IMR-90 (cell line): ENCODE results near the gene SLC38A9. TPM values are rescaled to one million over a fixed set of nuclear protein-coding genes. Genes with fewer than 3 reads are reported as not detected.

Source experiments
- ATAC-seq: fragments of 200-7000 bp; cut with Tn5 transposase; 2 replicates; pipeline ENCODE4 v1.9.1; 2020; ENCODE audit warnings: low read depth, mild to moderate bottlenecking, moderate library complexity
- BruUV-seq: library from RNA; stranded (reverse); fragments of 400-500 nt; replicated peaks from 2 replicates; lab custom pipeline; 2021; lab: Mats Ljungman, UMichigan
- CTCF ChIA-PET: fragments of 300-600 bp; formaldehyde crosslinking; extraction: SDS; loops from one replicate; lab custom pipeline; 2021; ENCODE audit warnings: antibody characterized with exemption; lab: Yijun Ruan, JAX
- POLR2A ChIA-PET: fragments of 300-600 bp; sonication (Branson Sonifier 250); formaldehyde crosslinking; loops from one replicate; lab custom pipeline; 2022; ENCODE audit warnings: antibody characterized with exemption; ENCODE audit not compliant: unreplicated experiment; lab: Charles Lee
- DNase-seq: peaks from one replicate; pipeline ENCODE4 v3.0.0; 2013
- H2AFZ ChIP-seq: replicated peaks from 2 replicates; pipeline ENCODE3; 2013; ENCODE audit warnings: low read length, mild to moderate bottlenecking; ENCODE audit not compliant: poor library complexity
- H2AK5ac ChIP-seq: 2 replicates; pipeline ENCODE4 v1.6.1; 2013; ENCODE audit warnings: low read depth, low read length, inconsistent platforms
- H2AK9ac ChIP-seq: replicated peaks from 2 replicates; pipeline ENCODE3; 2013; ENCODE audit warnings: mild to moderate bottlenecking, low read depth, low read length, moderate library complexity; ENCODE audit not compliant: poor library complexity
- H2BK120ac ChIP-seq: 2 replicates; pipeline ENCODE4 v1.6.1; 2013; ENCODE audit warnings: low read depth, low read length, inconsistent platforms
- H2BK15ac ChIP-seq: 3 replicates; pipeline ENCODE4 v1.6.1; 2013; ENCODE audit warnings: low read depth, low read length, inconsistent platforms
- H2BK20ac ChIP-seq: 2 replicates; pipeline ENCODE4 v1.6.1; 2013; ENCODE audit warnings: low read depth, mild to moderate bottlenecking, inconsistent platforms, low read length, moderate library complexity
- H2BK5ac ChIP-seq: 2 replicates; pipeline ENCODE4 v1.6.1; 2013; ENCODE audit warnings: mild to moderate bottlenecking, low read depth, low read length, inconsistent platforms; ENCODE audit not compliant: poor library complexity, severe bottlenecking
- H3K14ac ChIP-seq: replicated peaks from 2 replicates; pipeline ENCODE4 v1.6.1; 2013; ENCODE audit warnings: low read depth, low read length, inconsistent platforms
- H3K18ac ChIP-seq: 2 replicates; pipeline ENCODE4 v1.6.1; 2013; ENCODE audit warnings: low read depth, low read length, control low read depth
- H3K23ac ChIP-seq: 2 replicates; pipeline ENCODE4 v1.6.1; 2013; ENCODE audit warnings: low read depth, low read length, inconsistent platforms
- H3K27ac ChIP-seq: 2 replicates; pipeline ENCODE4 v1.5.1; 2013; ENCODE audit warnings: mild to moderate bottlenecking, control low read depth, low read length; ENCODE audit not compliant: insufficient read depth
- H3K27me3 ChIP-seq: 2 replicates; pipeline ENCODE4 v1.6.1; 2013; ENCODE audit warnings: low read length; ENCODE audit not compliant: control insufficient read depth, insufficient read depth
- H3K36me3 ChIP-seq: 2 replicates; pipeline ENCODE4 v1.6.1; 2013; ENCODE audit warnings: low read length, mixed read lengths; ENCODE audit not compliant: control insufficient read depth, insufficient read depth
- H3K4ac ChIP-seq: 2 replicates; pipeline ENCODE4 v1.6.1; 2013; ENCODE audit warnings: low read depth, low read length, inconsistent platforms
- H3K4me1 ChIP-seq: 2 replicates; pipeline ENCODE4 v1.6.1; 2013; ENCODE audit warnings: low read length, mixed read lengths; ENCODE audit not compliant: control insufficient read depth, insufficient read depth
- H3K4me2 ChIP-seq: 2 replicates; pipeline ENCODE4 v1.6.1; 2013; ENCODE audit warnings: low read depth, mild to moderate bottlenecking, control low read depth, low read length, moderate library complexity
- H3K4me3 ChIP-seq: 2 replicates; pipeline ENCODE4 v1.5.1; 2013; ENCODE audit warnings: low read depth, mild to moderate bottlenecking, control low read depth, low read length, moderate library complexity; ENCODE audit not compliant: insufficient read depth
- H3K56ac ChIP-seq: 2 replicates; pipeline ENCODE4 v1.6.1; 2013; ENCODE audit warnings: low read length, inconsistent platforms; ENCODE audit not compliant: insufficient read depth; ENCODE audit errors: extremely low read depth
- H3K79me1 ChIP-seq, 2 experiments: 2 replicates each; pipeline ENCODE4 v1.6.1; 2013; ENCODE audit warnings: low read length in 2 of 2, inconsistent platforms in 1 of 2, low read depth in 1 of 2
- H3K9ac ChIP-seq: 2 replicates; pipeline ENCODE4 v1.6.1; 2013; ENCODE audit warnings: low read depth, low read length, control low read depth
- H3K9me1 ChIP-seq: 2 replicates; pipeline ENCODE4 v1.6.1; 2013; ENCODE audit warnings: low read length, inconsistent platforms; ENCODE audit not compliant: insufficient read depth
- H3K9me3 ChIP-seq: 2 replicates; pipeline ENCODE4 v1.6.1; 2013; ENCODE audit warnings: low read length; ENCODE audit not compliant: control insufficient read depth, insufficient read depth
- H4K20me1 ChIP-seq: 2 replicates; pipeline ENCODE4 v1.6.1; 2013; ENCODE audit warnings: low read length, inconsistent platforms; ENCODE audit not compliant: insufficient read depth
- H4K5ac ChIP-seq: 2 replicates; pipeline ENCODE4 v1.6.1; 2013; ENCODE audit warnings: mild to moderate bottlenecking, low read depth, low read length, control low read depth
- H4K8ac ChIP-seq, 2 experiments: 2 replicates each; pipeline ENCODE4 v1.6.1; 2013; ENCODE audit warnings: low read depth in 2 of 2, low read length in 2 of 2, control low read depth in 1 of 2, inconsistent platforms in 1 of 2
- H4K91ac ChIP-seq: 2 replicates; pipeline ENCODE4 v1.6.1; 2013; ENCODE audit warnings: low read depth, low read length, inconsistent platforms; ENCODE audit not compliant: insufficient read depth
- BHLHE40 ChIP-seq: fragments of 150-350 bp; IDR thresholded peaks from 2 replicates; pipeline ENCODE4 v1.6.1; 2016; ENCODE audit warnings: mild to moderate bottlenecking, low read depth, low read length
- CEBPB ChIP-seq: IDR thresholded peaks from 2 replicates; pipeline ENCODE4 v1.6.1; 2012; ENCODE audit warnings: low read depth, low read length, improper control_type of control experiment
- CHD1 ChIP-seq: IDR thresholded peaks from 2 replicates; pipeline ENCODE4 v1.6.1; 2012; ENCODE audit warnings: low read depth, low read length, improper control_type of control experiment
- MAZ ChIP-seq: IDR thresholded peaks from 2 replicates; pipeline ENCODE4 v1.6.1; 2012; ENCODE audit warnings: low read depth, mild to moderate bottlenecking, low read length, improper control_type of control experiment, moderate library complexity, borderline replicate concordance
- RAD21 ChIP-seq: IDR thresholded peaks from 2 replicates; pipeline ENCODE4 v1.6.1; 2012; ENCODE audit warnings: low read length, improper control_type of control experiment
- RFX5 ChIP-seq: IDR thresholded peaks from 2 replicates; pipeline ENCODE4 v1.8.0; 2012; ENCODE audit warnings: low read depth, mild to moderate bottlenecking, low read length, moderate library complexity
- WGBS, 2 experiments: methylation state at CpG; one replicate each; pipeline versions ENCODE4 v1.1.5 to v1.1.7; 2013; ENCODE audit warnings: missing lambda C conversion rate in 2 of 2; ENCODE audit not compliant: insufficient read length in 1 of 2; ENCODE audit errors: extremely low coverage in 2 of 2; 5-methylcytosine and 5-hydroxymethylcytosine counted together
- dilution Hi-C: fragments of 300-500 bp; cut with HindIII; formaldehyde crosslinking; loops from one replicate; pipeline ENCODE4 v1.14.3; 2018; ENCODE audit warnings: low sequenced_read_pairs; ENCODE audit not compliant: unreplicated experiment
- in situ Hi-C: fragments of 300-500 bp; cut with MboI; formaldehyde crosslinking; loops from 3 replicates; pipeline ENCODE4 v1.14.3; 2019; ENCODE audit warnings: low sequenced_read_pairs, inconsistent platforms, mixed read lengths
- intact Hi-C: fragments of 100-400 bp; cut with micrococcal nuclease; formaldehyde crosslinking; loops from 2 replicates; pipeline ENCODE4 v1.10.0; 2022
- polyA plus RNA-seq, 3 experiments: library from polyadenylated mRNA; depleted of rRNA; stranded (reverse); fragments of >200 nt; gene quantifications; 2 replicates each; pipeline ENCODE4 v1.2.3, GENCODE V29; 2012; ENCODE audit warnings: low replicate concordance in 1 of 3
- total RNA-seq: library from RNA; depleted of rRNA; stranded (reverse); fragments of >200 nt; gene quantifications from 2 replicates; pipeline ENCODE4 v1.2.3, GENCODE V29; 2012
- TF ChIP-seq, protein P1 (sequence below): conservative IDR thresholded peaks from 2 replicates; pipeline ENCODE4 v1.5.1; 2012; ENCODE audit warnings: mild to moderate bottlenecking, low read depth, low read length, improper control_type of control experiment

Gene SLC38A9
- total and polyA plus RNA-seq, 2 of the 4 experiments (the other 2 are of a cell fraction): 10.5 to 24.2 TPM

DNA sequence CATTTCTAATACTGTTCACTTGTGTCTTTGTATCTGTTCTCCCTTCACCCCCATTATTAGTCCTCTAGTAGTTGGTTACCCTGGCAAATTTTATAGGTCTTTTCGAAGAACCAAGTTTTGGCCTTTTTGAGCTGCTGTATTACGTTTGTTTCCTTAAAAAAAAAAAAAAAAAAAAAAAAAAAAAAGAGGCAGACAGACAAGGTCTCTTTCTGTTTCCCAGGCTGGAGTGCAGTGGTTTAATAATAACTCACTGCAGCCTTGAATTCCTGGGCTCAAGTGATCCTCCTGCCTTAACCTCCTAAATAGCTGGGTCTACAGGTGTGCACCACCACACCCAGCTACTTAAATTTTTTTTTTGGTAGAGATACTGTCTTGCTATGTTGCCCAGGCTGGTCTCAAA lies 46.6 kb upstream of the SLC38A9 start:
- POLR2A ChIA-PET: no interaction called here
- no CpG with 5 or more reads among the region's 2 CpGs for WGBS, 2 experiments
- in situ Hi-C loops (no loop called here), intact Hi-C loops (no loop called here), dilution Hi-C loops (no loop called here)
- DNase-seq: no peak
- no peak overlapping the region for H2AK9ac ChIP-seq
- no TSS peak for BruUV-seq
- no peak overlapping the region for H3K4ac ChIP-seq
- no peak overlapping the region for H2BK5ac ChIP-seq
- no peaks in the 10 kb centered on the region; the same call in 1 of the 2 replicates for H3K27me3 ChIP-seq
- no peak overlapping the region for H3K56ac ChIP-seq
- ATAC-seq: no peak
- H3K27ac ChIP-seq: no peak overlapping the region
- H2AFZ ChIP-seq: no peak overlapping the region
- no peaks in the 10 kb centered on the region for H3K9me3 ChIP-seq
- H4K20me1 ChIP-seq: no peaks in the 10 kb centered on the region
- CTCF ChIA-PET: interaction anchor here (0.7 kb wide), 1 partner anchor 11 kb away, joined by 3 read pairs; no protein-coding TSS in a partner anchor
- TF ChIP-seq CEBPB: no peak
- TF ChIP-seq, protein P1, sequence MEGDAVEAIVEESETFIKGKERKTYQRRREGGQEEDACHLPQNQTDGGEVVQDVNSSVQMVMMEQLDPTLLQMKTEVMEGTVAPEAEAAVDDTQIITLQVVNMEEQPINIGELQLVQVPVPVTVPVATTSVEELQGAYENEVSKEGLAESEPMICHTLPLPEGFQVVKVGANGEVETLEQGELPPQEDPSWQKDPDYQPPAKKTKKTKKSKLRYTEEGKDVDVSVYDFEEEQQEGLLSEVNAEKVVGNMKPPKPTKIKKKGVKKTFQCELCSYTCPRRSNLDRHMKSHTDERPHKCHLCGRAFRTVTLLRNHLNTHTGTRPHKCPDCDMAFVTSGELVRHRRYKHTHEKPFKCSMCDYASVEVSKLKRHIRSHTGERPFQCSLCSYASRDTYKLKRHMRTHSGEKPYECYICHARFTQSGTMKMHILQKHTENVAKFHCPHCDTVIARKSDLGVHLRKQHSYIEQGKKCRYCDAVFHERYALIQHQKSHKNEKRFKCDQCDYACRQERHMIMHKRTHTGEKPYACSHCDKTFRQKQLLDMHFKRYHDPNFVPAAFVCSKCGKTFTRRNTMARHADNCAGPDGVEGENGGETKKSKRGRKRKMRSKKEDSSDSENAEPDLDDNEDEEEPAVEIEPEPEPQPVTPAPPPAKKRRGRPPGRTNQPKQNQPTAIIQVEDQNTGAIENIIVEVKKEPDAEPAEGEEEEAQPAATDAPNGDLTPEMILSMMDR: no peak
- no peak for TF ChIP-seq MAZ
- no peak for TF ChIP-seq RAD21
- no peak for TF ChIP-seq CHD1
- TF ChIP-seq BHLHE40: no peak
- no peak for TF ChIP-seq RFX5
- H2BK20ac ChIP-seq: no peak overlapping the region
- H3K4me1 ChIP-seq: no peaks in the 10 kb centered on the region
- no peak overlapping the region for H3K14ac ChIP-seq
- no peak overlapping the region for H3K4me3 ChIP-seq
- H4K91ac ChIP-seq: no peak overlapping the region
- no peak overlapping the region for H3K4me2 ChIP-seq
- no peak overlapping the region for H3K9ac ChIP-seq
- no peak overlapping the region for H3K23ac ChIP-seq
- no peak overlapping the region for H3K18ac ChIP-seq
- H4K8ac ChIP-seq: no peak overlapping the region
- H3K79me1 ChIP-seq: no peaks in the 10 kb centered on the region
- no peak overlapping the region for H2BK15ac ChIP-seq
- H2BK120ac ChIP-seq: no peak overlapping the region
- no peak overlapping the region for H2AK5ac ChIP-seq
- no peaks in the 10 kb centered on the region for H3K9me1 ChIP-seq
- no peaks in the 10 kb centered on the region for H3K36me3 ChIP-seq
- no peak overlapping the region for H4K5ac ChIP-seq
